ENCODE data around the gene UBAP2.

UBAP2 gene

GRCh38 chr9:34048727-34049629 lies at the start of gene UBAP2:
UBAP2 (minus strand) TSS chr9:34048887; CDS start chr9:34017148, 31,739 bp downstream.
- DNase-seq: peak; percentile 96

- no peak for DNase-seq
Observed at GRCh38 chr9:34098307-34098706, 49.6 kb upstream of the UBAP2 start.

GRCh38 chr9:34097865-34098264 lies 49.2 kb upstream of the UBAP2 start:
- no peak for DNase-seq

GRCh38 chr9:34096751-34097150 lies 48.1 kb upstream of the UBAP2 start:
- DNase-seq: no peak

- DNase-seq: no peak
Observed at GRCh38 chr9:34093578-34093977, 44.9 kb upstream of the UBAP2 start.

- DNase-seq: no peak
Observed at GRCh38 chr9:34089311-34089710, 40.6 kb upstream of the UBAP2 start.

- DNase-seq: no peak
Observed at GRCh38 chr9:34087370-34087769, 38.7 kb upstream of the UBAP2 start.

GRCh38 chr9:34086864-34087263 lies 38.2 kb upstream of the UBAP2 start:
- DNase-seq: no peak

GRCh38 chr9:34085581-34086500 lies 37.2 kb upstream of the UBAP2 start:
- no peak for DNase-seq

GRCh38 chr9:34084562-34084961 lies 35.9 kb upstream of the UBAP2 start:
- DNase-seq: no peak

- no peak for DNase-seq
Observed at GRCh38 chr9:34079181-34079580, 30.5 kb upstream of the UBAP2 start.

GRCh38 chr9:34072868-34073590 lies 24.3 kb upstream of the UBAP2 start:
- DNase-seq: no peak

GRCh38 chr9:34072410-34072809 lies 23.7 kb upstream of the UBAP2 start:
- no peak for DNase-seq

GRCh38 chr9:34070606-34071324 lies 22.1 kb upstream of the UBAP2 start:
- DNase-seq: no peak

- no peak for DNase-seq
Observed at GRCh38 chr9:34069831-34070230, 21.1 kb upstream of the UBAP2 start.

GRCh38 chr9:34065541-34065940 lies 16.9 kb upstream of the UBAP2 start:
- DNase-seq: no peak

GRCh38 chr9:34059954-34060353 lies 11.3 kb upstream of the UBAP2 start:
- no peak for DNase-seq

GRCh38 chr9:34059281-34059680 lies 10.6 kb upstream of the UBAP2 start:
- DNase-seq: no peak

GRCh38 chr9:34049630-34050384 lies 1.1 kb upstream of the UBAP2 start:
- no peak for DNase-seq

GRCh38 chr9:34047864-34048726 lies 592 bp downstream of the UBAP2 start:
- peak; percentile 54 for DNase-seq

Measured in MV-4-11 (cell line).